Lower lobe of right lung (tissue), 2 donors: ENCODE results near the gene SETD1B. TPM values are rescaled to one million over a fixed set of nuclear protein-coding genes. Genes with fewer than 3 reads are reported as not detected.

Source experiments
- ATAC-seq, 2 donors: fragments of 200-7000 bp; cut with Tn5 transposase; one replicate each; pipeline ENCODE4 v1.9.1; 2020 to 2022; ENCODE audit warnings: mild to moderate bottlenecking in 2 of 2, moderate library complexity in 2 of 2
- DNase-seq: peaks from one replicate; pipeline ENCODE4 v3.0.0-alpha.2; 2020
- H3K27ac ChIP-seq: fragments of 200-600 bp; one replicate; pipeline ENCODE4 v1.8.0; 2022
- H3K27me3 ChIP-seq: fragments of 200-600 bp; one replicate; pipeline ENCODE4 v1.8.0; 2022; ENCODE audit warnings: low read depth
- H3K36me3 ChIP-seq: fragments of 200-600 bp; one replicate; pipeline ENCODE4 v1.8.0; 2022; ENCODE audit warnings: mild to moderate bottlenecking
- H3K4me1 ChIP-seq: fragments of 200-600 bp; one replicate; pipeline ENCODE4 v1.8.0; 2022
- H3K4me3 ChIP-seq: fragments of 200-600 bp; one replicate; pipeline ENCODE4 v1.8.0; 2022; ENCODE audit warnings: mild to moderate bottlenecking
- H3K9me3 ChIP-seq: fragments of 200-600 bp; one replicate; pipeline ENCODE4 v1.8.0; 2022
- intact Hi-C: fragments of 100-400 bp; cut with DNase I; formaldehyde crosslinking; loops from one replicate; pipeline ENCODE4 v1.11.0; 2022
- total RNA-seq: library from RNA; stranded (reverse); fragmentation: NEBNext Ultra II Directional; extraction: Animal tissue kit (Norgen Biotek cat#: 25700); gene quantifications from one replicate; pipeline ENCODE4 v1.2.1, GENCODE V29; 2021
- TF ChIP-seq, protein P1 (sequence below): fragments of 200-600 bp; IDR thresholded peaks from one replicate; pipeline ENCODE4 v1.8.0; 2022; ENCODE audit warnings: antibody characterized with exemption, mild to moderate bottlenecking
- donor health status: DM: no; HTN: yes; CAD: no; lungs with severe emphysema.

SETD1B gene
- total RNA-seq, 1 donor from 2014 or later: 19.7 TPM

DNA sequence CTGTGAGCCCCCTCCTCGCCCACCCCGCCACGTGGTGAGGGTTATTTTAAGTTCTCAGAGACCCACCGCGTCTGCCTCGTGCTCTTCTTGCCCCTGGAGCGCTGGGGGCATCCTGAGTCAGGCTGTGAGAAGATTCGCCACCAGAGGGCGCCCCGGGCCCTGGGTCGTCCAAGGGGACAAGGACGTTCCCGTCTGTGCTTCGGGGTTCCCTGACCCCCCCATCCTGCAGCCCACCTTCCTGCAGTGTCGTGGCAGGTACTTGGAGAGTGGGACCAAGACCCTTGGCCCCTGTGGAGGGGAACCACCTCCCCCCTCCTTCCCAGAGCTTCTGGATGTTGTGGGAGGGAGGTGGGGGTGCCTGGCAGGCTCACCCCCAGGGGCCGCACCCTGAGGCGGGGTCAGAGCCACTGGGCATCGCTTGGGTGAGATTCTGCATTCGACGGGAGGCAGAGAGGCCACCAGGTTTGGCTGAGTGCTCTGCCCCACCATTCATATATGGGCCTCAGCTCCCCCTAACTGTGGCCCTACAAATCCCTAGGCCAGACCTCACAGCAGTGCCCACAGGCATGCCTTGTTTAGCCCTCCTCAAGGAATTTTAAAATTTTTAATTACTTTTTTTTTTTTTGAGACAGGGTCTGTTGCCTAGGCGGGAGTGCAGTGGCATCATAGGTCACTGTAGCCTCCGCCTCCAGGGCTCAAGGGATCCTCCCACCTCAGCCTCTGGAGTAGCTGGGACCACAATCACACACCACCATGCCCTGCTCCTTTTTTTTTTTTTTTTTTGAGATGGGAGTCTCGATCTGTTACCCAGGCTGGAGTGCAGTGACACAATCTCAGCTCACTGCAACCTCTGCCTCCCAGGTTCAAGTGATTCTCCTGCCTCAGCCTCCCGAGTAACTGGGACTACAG is 27.4 kb upstream of the SETD1B start:
- ATAC-seq: peak; percentile 75 to 77
- H3K27ac ChIP-seq: peak overlapping the region; percentile 64
- no peaks in the 10 kb centered on the region for H3K9me3 ChIP-seq
- peaks cover 23% of the 10 kb centered on the region for H3K36me3 ChIP-seq
- no peaks in the 10 kb centered on the region for H3K27me3 ChIP-seq
- TF ChIP-seq, protein P1, sequence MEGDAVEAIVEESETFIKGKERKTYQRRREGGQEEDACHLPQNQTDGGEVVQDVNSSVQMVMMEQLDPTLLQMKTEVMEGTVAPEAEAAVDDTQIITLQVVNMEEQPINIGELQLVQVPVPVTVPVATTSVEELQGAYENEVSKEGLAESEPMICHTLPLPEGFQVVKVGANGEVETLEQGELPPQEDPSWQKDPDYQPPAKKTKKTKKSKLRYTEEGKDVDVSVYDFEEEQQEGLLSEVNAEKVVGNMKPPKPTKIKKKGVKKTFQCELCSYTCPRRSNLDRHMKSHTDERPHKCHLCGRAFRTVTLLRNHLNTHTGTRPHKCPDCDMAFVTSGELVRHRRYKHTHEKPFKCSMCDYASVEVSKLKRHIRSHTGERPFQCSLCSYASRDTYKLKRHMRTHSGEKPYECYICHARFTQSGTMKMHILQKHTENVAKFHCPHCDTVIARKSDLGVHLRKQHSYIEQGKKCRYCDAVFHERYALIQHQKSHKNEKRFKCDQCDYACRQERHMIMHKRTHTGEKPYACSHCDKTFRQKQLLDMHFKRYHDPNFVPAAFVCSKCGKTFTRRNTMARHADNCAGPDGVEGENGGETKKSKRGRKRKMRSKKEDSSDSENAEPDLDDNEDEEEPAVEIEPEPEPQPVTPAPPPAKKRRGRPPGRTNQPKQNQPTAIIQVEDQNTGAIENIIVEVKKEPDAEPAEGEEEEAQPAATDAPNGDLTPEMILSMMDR: peak; percentile 86
- peak; percentile 92 for DNase-seq
- intact Hi-C loops: loop anchor here (10.0 kb wide), 1 partner anchor 82 kb away; no protein-coding TSS in a partner anchor
- peaks cover 19% of the 10 kb centered on the region for H3K4me1 ChIP-seq
- no peak overlapping the region for H3K4me3 ChIP-seq

GRCh38 chr12:121778567-121779421 is 25.0 kb upstream of the SETD1B start:
- intact Hi-C loops: loop anchor here (10.0 kb wide), 1 partner anchor 84 kb away; no protein-coding TSS in a partner anchor
- no peak overlapping the region for H3K4me3 ChIP-seq
- TF ChIP-seq, protein P1: no peak
- peaks cover 24% of the 10 kb centered on the region for H3K4me1 ChIP-seq
- no peaks in the 10 kb centered on the region for H3K9me3 ChIP-seq
- ATAC-seq (no peak), DNase-seq (no peak)
- H3K27me3 ChIP-seq: no peaks in the 10 kb centered on the region
- peaks cover 23% of the 10 kb centered on the region for H3K36me3 ChIP-seq
- peak overlapping the region; percentile 41 for H3K27ac ChIP-seq

DNA sequence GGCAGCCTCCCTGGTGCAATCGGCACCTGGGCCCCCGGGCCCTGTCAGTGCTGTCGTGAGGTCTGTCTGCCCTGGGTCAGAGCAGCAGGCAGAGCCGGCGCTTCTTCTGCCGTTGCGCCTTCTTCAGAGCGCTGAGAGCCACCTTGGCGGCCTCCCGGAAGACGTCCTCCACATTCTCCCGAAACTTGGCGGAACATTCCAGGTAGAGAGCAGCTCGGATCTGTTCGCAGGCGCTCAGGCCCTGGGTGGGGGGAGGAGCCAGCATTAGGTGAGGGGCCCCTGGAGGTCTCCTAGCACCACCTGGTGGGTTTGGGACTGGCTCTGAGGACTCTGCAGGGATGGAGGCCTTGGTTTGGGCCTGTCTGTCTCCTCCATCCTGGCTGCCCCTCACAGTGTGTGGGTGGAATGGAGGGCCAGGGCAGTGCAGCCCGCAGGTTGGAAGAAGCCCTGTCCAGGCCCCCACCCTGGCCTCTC is 24.4 kb upstream of the SETD1B start:
- ATAC-seq: peak in 1 of 2 donors; percentile 30
- no peaks in the 10 kb centered on the region for H3K27me3 ChIP-seq
- H3K9me3 ChIP-seq: no peaks in the 10 kb centered on the region
- no peak overlapping the region for H3K4me3 ChIP-seq
- peak overlapping the region; percentile 41 for H3K27ac ChIP-seq
- intact Hi-C loops: loop anchor here (10.0 kb wide), 1 partner anchor 85 kb away; no protein-coding TSS in a partner anchor
- TF ChIP-seq, protein P1: no peak
- no peak for DNase-seq
- H3K4me1 ChIP-seq: peaks cover 28% of the 10 kb centered on the region
- H3K36me3 ChIP-seq: peaks cover 23% of the 10 kb centered on the region

DNA sequence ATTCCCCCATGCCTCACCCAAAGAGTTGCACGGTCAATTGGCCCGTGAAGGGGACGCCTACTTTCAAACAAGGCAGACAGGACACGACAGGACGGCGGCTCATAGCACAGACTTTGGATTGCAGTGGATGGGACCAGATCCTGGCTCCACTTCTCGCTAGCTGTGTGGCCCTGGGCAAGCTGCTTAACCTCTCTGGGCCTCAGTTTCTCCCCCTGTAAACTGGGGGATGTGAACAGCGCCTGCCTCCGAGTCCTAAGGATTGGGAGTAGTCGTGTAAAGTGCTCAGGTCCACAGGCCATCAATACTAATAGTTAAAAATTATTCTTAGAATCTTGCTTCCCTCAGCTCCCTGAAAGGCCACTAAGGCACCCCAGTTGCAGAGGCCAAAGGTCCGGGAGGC is 23.4 kb upstream of the SETD1B start:
- TF ChIP-seq, protein P1: no peak
- H3K36me3 ChIP-seq: peaks cover 23% of the 10 kb centered on the region
- H3K4me3 ChIP-seq: no peak overlapping the region
- no peaks in the 10 kb centered on the region for H3K9me3 ChIP-seq
- DNase-seq (no peak), ATAC-seq (no peak)
- H3K27me3 ChIP-seq: no peaks in the 10 kb centered on the region
- peaks cover 34% of the 10 kb centered on the region for H3K4me1 ChIP-seq
- no peak overlapping the region for H3K27ac ChIP-seq
- intact Hi-C loops: no loop called here

DNA sequence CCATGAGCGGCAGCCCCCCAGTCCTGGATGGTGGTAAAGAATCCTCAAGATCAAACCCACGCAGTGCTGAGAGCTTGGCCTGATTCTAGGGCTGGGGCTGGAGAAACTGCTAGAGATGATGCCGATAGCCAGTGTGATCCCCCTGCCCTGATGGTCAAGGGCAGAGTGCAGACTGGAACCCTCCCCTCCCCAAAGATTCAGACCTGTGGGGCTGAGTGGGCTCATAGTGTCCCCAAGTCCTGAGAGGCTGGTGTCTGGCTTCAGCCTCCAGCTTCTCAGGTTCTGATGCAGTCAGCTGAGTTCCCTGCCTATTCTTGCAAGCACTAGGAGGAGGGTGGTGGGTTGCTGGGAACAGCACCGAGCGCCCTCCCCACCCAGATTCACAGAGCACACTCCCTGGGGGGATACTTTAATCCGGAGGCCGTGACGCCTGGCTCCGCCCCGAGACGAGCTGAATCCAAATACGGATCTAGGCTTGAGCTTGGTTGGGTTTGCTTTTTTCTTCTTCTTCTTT is 22.3 kb upstream of the SETD1B start:
- Histone ChIP-seq H3K36me3 (peaks cover 23% of the 10 kb centered on the region), H3K27ac (peak overlapping the region; percentile 39), H3K9me3 (no peaks in the 10 kb centered on the region), H3K4me3 (no peak overlapping the region), H3K4me1 (peaks cover 37% of the 10 kb centered on the region), H3K27me3 (no peaks in the 10 kb centered on the region)
- DNase-seq (no peak), ATAC-seq (no peak)
- intact Hi-C loops: no loop called here
- TF ChIP-seq, protein P1: no peak
